IPS-20b (cell line): ENCODE measurements around the gene TRIM2.

ENCODE experiments used
- H3K27ac ChIP-seq: one replicate; pipeline ENCODE4 v1.5.1; 2013; ENCODE audit warnings: low read length
- H3K27me3 ChIP-seq: 2 replicates; pipeline ENCODE4 v1.6.1; 2013; ENCODE audit warnings: mild to moderate bottlenecking, low read length, inconsistent platforms; ENCODE audit not compliant: insufficient read depth
- H3K36me3 ChIP-seq: 2 replicates; pipeline ENCODE4 v1.6.1; 2013; ENCODE audit warnings: low read depth, mild to moderate bottlenecking, inconsistent platforms, low read length, moderate library complexity; ENCODE audit not compliant: insufficient read depth
- H3K4me1 ChIP-seq: 2 replicates; pipeline ENCODE4 v1.6.1; 2013; ENCODE audit warnings: mild to moderate bottlenecking, control low read depth, inconsistent platforms, low read length, moderate library complexity; ENCODE audit not compliant: insufficient read depth
- H3K4me3 ChIP-seq: 2 replicates; pipeline ENCODE4 v1.5.1; 2013; ENCODE audit warnings: mild to moderate bottlenecking, low read length, inconsistent platforms
- H3K9ac ChIP-seq: 2 replicates; pipeline ENCODE4 v1.6.1; 2013; ENCODE audit warnings: low read depth, mild to moderate bottlenecking, inconsistent platforms, low read length, moderate library complexity
- H3K9me3 ChIP-seq: 2 replicates; pipeline ENCODE4 v1.6.1; 2013; ENCODE audit warnings: mild to moderate bottlenecking, low read depth, low read length, inconsistent platforms; ENCODE audit not compliant: insufficient read depth

The TRIM2 gene

GRCh38 chr4:153291562-153291961 lies 87.3 kb downstream of the TRIM2 start:
- no peak overlapping the region for H3K27ac ChIP-seq
- no peak overlapping the region for H3K4me3 ChIP-seq
- H3K27me3 ChIP-seq = no peaks in the 10 kb centered on the region
- no peaks in the 10 kb centered on the region; the same call in 1 of the 2 replicates for H3K4me1 ChIP-seq
- no peaks in the 10 kb centered on the region for H3K9me3 ChIP-seq
- no peak overlapping the region for H3K9ac ChIP-seq
- H3K36me3 ChIP-seq = peaks cover 64% of the 10 kb centered on the region

GRCh38 chr4:153292897-153293741 lies 88.9 kb downstream of the TRIM2 start:
- Histone ChIP-seq H3K9me3 (no peaks in the 10 kb centered on the region), H3K4me1 (no peaks in the 10 kb centered on the region; the same call in 1 of the 2 replicates), H3K27me3 (no peaks in the 10 kb centered on the region), H3K9ac (no peak overlapping the region), H3K4me3 (no peak overlapping the region), H3K27ac (no peak overlapping the region), H3K36me3 (peaks cover 78% of the 10 kb centered on the region)

- Histone ChIP-seq H3K36me3 (peaks cover 84% of the 10 kb centered on the region), H3K27ac (no peak overlapping the region), H3K9ac (no peak overlapping the region), H3K4me1 (no peaks in the 10 kb centered on the region; the same call in 1 of the 2 replicates), H3K4me3 (no peak overlapping the region), H3K9me3 (no peaks in the 10 kb centered on the region), H3K27me3 (no peaks in the 10 kb centered on the region)
Observed at GRCh38 chr4:153293742-153294057, 89.5 kb downstream of the TRIM2 start.

GRCh38 chr4:153294631-153295030 lies 90.4 kb downstream of the TRIM2 start:
- H3K4me3 ChIP-seq = no peak overlapping the region
- no peaks in the 10 kb centered on the region for H3K27me3 ChIP-seq
- H3K36me3 ChIP-seq = peaks cover 91% of the 10 kb centered on the region
- no peaks in the 10 kb centered on the region; the same call in 1 of the 2 replicates for H3K4me1 ChIP-seq
- no peak overlapping the region for H3K9ac ChIP-seq
- H3K9me3 ChIP-seq = peaks cover 5% of the 10 kb centered on the region
- H3K27ac ChIP-seq = no peak overlapping the region

- no peaks in the 10 kb centered on the region for H3K27me3 ChIP-seq
- H3K9me3 ChIP-seq = peaks cover 11% of the 10 kb centered on the region
- H3K4me3 ChIP-seq = no peak overlapping the region
- no peaks in the 10 kb centered on the region; the same call in 1 of the 2 replicates for H3K4me1 ChIP-seq
- H3K9ac ChIP-seq = no peak overlapping the region
- peaks cover 94% of the 10 kb centered on the region for H3K36me3 ChIP-seq
- H3K27ac ChIP-seq = no peak overlapping the region
Observed at GRCh38 chr4:153295131-153295755, 91.0 kb downstream of the TRIM2 start.

- H3K36me3 ChIP-seq = peaks cover 88% of the 10 kb centered on the region
- no peak overlapping the region for H3K27ac ChIP-seq
- no peaks in the 10 kb centered on the region; the same call in 1 of the 2 replicates for H3K4me1 ChIP-seq
- no peak overlapping the region for H3K9ac ChIP-seq
- peaks cover 11% of the 10 kb centered on the region for H3K9me3 ChIP-seq
- H3K4me3 ChIP-seq = no peak overlapping the region
- H3K27me3 ChIP-seq = no peaks in the 10 kb centered on the region
Observed at GRCh38 chr4:153296040-153296823, 92.0 kb downstream of the TRIM2 start.

GRCh38 chr4:153297116-153297515 lies 92.9 kb downstream of the TRIM2 start:
- peaks cover 11% of the 10 kb centered on the region for H3K9me3 ChIP-seq
- H3K4me3 ChIP-seq = no peak overlapping the region
- no peak overlapping the region for H3K9ac ChIP-seq
- no peaks in the 10 kb centered on the region for H3K27me3 ChIP-seq
- H3K27ac ChIP-seq = no peak overlapping the region
- no peaks in the 10 kb centered on the region; the same call in 1 of the 2 replicates for H3K4me1 ChIP-seq
- H3K36me3 ChIP-seq = peaks cover 88% of the 10 kb centered on the region

- Histone ChIP-seq H3K4me3 (no peak overlapping the region), H3K4me1 (no peaks in the 10 kb centered on the region), H3K9ac (no peak overlapping the region), H3K36me3 (peaks cover 33% of the 10 kb centered on the region), H3K9me3 (no peaks in the 10 kb centered on the region), H3K27me3 (no peaks in the 10 kb centered on the region), H3K27ac (no peak overlapping the region)
Observed at GRCh38 chr4:153310793-153311192, 106.5 kb downstream of the TRIM2 start.

GRCh38 chr4:153314915-153315314 lies 110.7 kb downstream of the TRIM2 start:
- peaks cover 32% of the 10 kb centered on the region for H3K36me3 ChIP-seq
- H3K9ac ChIP-seq = no peak overlapping the region
- H3K27ac ChIP-seq = no peak overlapping the region
- H3K4me1 ChIP-seq = no peaks in the 10 kb centered on the region
- H3K27me3 ChIP-seq = no peaks in the 10 kb centered on the region
- no peak overlapping the region for H3K4me3 ChIP-seq
- H3K9me3 ChIP-seq = no peaks in the 10 kb centered on the region

- Histone ChIP-seq H3K9me3 (no peaks in the 10 kb centered on the region), H3K27me3 (no peaks in the 10 kb centered on the region), H3K27ac (no peak overlapping the region), H3K9ac (no peak overlapping the region), H3K4me3 (no peak overlapping the region), H3K36me3 (peaks cover 55% of the 10 kb centered on the region), H3K4me1 (no peaks in the 10 kb centered on the region)
Observed at GRCh38 chr4:153318696-153319320, 114.6 kb downstream of the TRIM2 start.

GRCh38 chr4:153322791-153323190 lies 118.5 kb downstream of the TRIM2 start:
- Histone ChIP-seq H3K36me3 (peaks cover 64% of the 10 kb centered on the region), H3K9ac (no peak overlapping the region), H3K27me3 (no peaks in the 10 kb centered on the region), H3K4me1 (no peaks in the 10 kb centered on the region), H3K9me3 (no peaks in the 10 kb centered on the region), H3K4me3 (no peak overlapping the region), H3K27ac (no peak overlapping the region)
